ENCODE results near the gene GDF11.

GDF11 gene

GRCh38 chr12:55765736-55766290 is 22.9 kb downstream of the GDF11 start:
- Mint-ChIP-seq H3K36me3 (ENCODE audit: low read depth) (peaks cover 43% of the 10 kb centered on the region), H3K9me3 (no peaks in the 10 kb centered on the region), H3K4me1 (peaks cover 14% of the 10 kb centered on the region)

GRCh38 chr12:55767156-55767555 is 24.2 kb downstream of the GDF11 start:
- peaks cover 44% of the 10 kb centered on the region for H3K36me3 Mint-ChIP-seq (ENCODE audit: low read depth)
- H3K9me3 Mint-ChIP-seq: no peaks in the 10 kb centered on the region
- peak overlapping the region in 1 of 3 experiments; percentile 82 for H3K27ac Mint-ChIP-seq
- TF ChIP-seq, protein P1, sequence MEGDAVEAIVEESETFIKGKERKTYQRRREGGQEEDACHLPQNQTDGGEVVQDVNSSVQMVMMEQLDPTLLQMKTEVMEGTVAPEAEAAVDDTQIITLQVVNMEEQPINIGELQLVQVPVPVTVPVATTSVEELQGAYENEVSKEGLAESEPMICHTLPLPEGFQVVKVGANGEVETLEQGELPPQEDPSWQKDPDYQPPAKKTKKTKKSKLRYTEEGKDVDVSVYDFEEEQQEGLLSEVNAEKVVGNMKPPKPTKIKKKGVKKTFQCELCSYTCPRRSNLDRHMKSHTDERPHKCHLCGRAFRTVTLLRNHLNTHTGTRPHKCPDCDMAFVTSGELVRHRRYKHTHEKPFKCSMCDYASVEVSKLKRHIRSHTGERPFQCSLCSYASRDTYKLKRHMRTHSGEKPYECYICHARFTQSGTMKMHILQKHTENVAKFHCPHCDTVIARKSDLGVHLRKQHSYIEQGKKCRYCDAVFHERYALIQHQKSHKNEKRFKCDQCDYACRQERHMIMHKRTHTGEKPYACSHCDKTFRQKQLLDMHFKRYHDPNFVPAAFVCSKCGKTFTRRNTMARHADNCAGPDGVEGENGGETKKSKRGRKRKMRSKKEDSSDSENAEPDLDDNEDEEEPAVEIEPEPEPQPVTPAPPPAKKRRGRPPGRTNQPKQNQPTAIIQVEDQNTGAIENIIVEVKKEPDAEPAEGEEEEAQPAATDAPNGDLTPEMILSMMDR (IDR thresholded peaks at IDR 0.05; ENCODE audit: unreplicated experiment in 3 of 3): no peak
- peaks cover 25% of the 10 kb centered on the region for H3K4me1 Mint-ChIP-seq
- no peak overlapping the region for H3K4me3 Mint-ChIP-seq
- H3K27me3 Mint-ChIP-seq (ENCODE audit: low read depth): no peaks in the 10 kb centered on the region

More at GRCh38 chr12:55765736-55766290, 22.9 kb downstream of the GDF11 start:
- no peak overlapping the region for H3K4me3 Mint-ChIP-seq
- no peaks in the 10 kb centered on the region for H3K27me3 Mint-ChIP-seq (ENCODE audit: low read depth)
- peak overlapping the region in 2 of 3 experiments; percentile 17 to 82 for H3K27ac Mint-ChIP-seq
- TF ChIP-seq, protein P1 (IDR thresholded peaks at IDR 0.05; ENCODE audit: unreplicated experiment in 3 of 3): no peak

GRCh38 chr12:55771736-55772135 is 28.8 kb downstream of the GDF11 start:
- Mint-ChIP-seq H3K4me1 (peaks cover 34% of the 10 kb centered on the region), H3K9me3 (no peaks in the 10 kb centered on the region), H3K27me3 (ENCODE audit: low read depth) (no peaks in the 10 kb centered on the region), H3K4me3 (no peak overlapping the region), H3K27ac (peak overlapping the region; percentile 46 to 82 (median 64)), H3K36me3 (ENCODE audit: low read depth) (peaks cover 54% of the 10 kb centered on the region)
- TF ChIP-seq, protein P1 (IDR thresholded peaks at IDR 0.05; ENCODE audit: unreplicated experiment in 3 of 3): no peak

GRCh38 chr12:55777856-55778255 is 34.9 kb downstream of the GDF11 start:
- H3K36me3 Mint-ChIP-seq (ENCODE audit: low read depth): peaks cover 72% of the 10 kb centered on the region
- peak overlapping the region in 1 of 3 experiments; percentile 8 for H3K27ac Mint-ChIP-seq
- H3K4me3 Mint-ChIP-seq: no peak overlapping the region
- no peaks in the 10 kb centered on the region for H3K9me3 Mint-ChIP-seq
- H3K27me3 Mint-ChIP-seq (ENCODE audit: low read depth): no peaks in the 10 kb centered on the region
- TF ChIP-seq, protein P1 (IDR thresholded peaks at IDR 0.05; ENCODE audit: unreplicated experiment in 3 of 3): no peak
- peaks cover 22% of the 10 kb centered on the region for H3K4me1 Mint-ChIP-seq

DNA sequence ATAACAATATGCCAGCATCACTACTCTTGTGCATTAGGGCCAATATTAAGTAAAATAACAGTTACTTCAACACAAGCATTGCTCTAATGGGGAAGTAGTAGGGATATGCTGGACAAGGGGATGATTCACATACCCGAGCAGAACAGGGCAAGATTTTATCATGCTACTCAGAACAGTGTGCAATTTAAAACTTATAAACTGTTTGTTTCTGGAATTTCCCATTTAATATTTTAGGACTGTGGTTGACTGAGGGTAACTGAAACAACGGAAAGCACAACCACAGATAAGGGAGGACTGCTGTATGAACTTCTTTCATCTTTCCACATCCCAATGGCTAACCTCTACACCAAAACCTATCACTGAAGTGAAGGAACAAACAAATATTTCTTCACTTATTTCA is 37.8 kb downstream of the GDF11 start:
- no peak overlapping the region for H3K4me3 Mint-ChIP-seq
- H3K36me3 Mint-ChIP-seq (ENCODE audit: low read depth): peaks cover 86% of the 10 kb centered on the region
- TF ChIP-seq, protein P1 (IDR thresholded peaks at IDR 0.05; ENCODE audit: unreplicated experiment in 3 of 3): no peak
- H3K9me3 Mint-ChIP-seq: no peaks in the 10 kb centered on the region
- H3K4me1 Mint-ChIP-seq: peaks cover 16% of the 10 kb centered on the region
- no peak overlapping the region for H3K27ac Mint-ChIP-seq
- H3K27me3 Mint-ChIP-seq (ENCODE audit: low read depth): no peaks in the 10 kb centered on the region

DNA sequence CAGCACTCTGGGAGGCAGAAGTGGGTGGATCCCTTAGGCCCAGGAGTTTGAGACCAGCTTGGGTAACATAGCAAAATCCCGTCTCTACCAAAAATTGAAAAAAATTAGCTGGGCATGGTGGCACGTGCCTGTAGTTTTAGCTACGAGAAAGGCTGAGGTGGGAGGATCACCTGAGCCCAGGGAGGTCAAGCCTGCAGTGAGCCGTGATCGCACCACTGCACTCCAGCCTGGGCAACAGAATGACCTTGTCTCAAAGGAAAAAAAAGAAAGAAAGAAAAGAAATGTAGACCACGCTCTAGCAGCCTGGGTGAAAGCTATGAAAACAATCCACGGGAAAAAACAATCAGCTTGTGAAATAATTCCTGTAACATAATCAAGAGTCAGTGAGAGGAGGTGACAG is 45.6 kb downstream of the GDF11 start:
- H3K27ac Mint-ChIP-seq: peak overlapping the region in 1 of 3 experiments; percentile 94
- TF ChIP-seq, protein P1 (IDR thresholded peaks at IDR 0.05; ENCODE audit: unreplicated experiment in 3 of 3): no peak
- no peaks in the 10 kb centered on the region for H3K9me3 Mint-ChIP-seq
- no peaks in the 10 kb centered on the region for H3K27me3 Mint-ChIP-seq (ENCODE audit: low read depth)
- H3K36me3 Mint-ChIP-seq (ENCODE audit: low read depth): peaks cover 77% of the 10 kb centered on the region
- no peak overlapping the region for H3K4me3 Mint-ChIP-seq
- H3K4me1 Mint-ChIP-seq: no peaks in the 10 kb centered on the region

Data from nephron (organoid).